Measurements from ENCODE around the gene MRO. TPM values are rescaled to one million over a fixed set of nuclear protein-coding genes. Genes with fewer than 3 reads are reported as not detected.

MRO gene
- total RNA-seq, 1 donor from 2014 or later, result 0.18 TPM

GRCh38 chr18:50832754-50833153 lies 12.9 kb upstream of the MRO start:
- peaks cover 2% of the 10 kb centered on the region for H3K27me3 Mint-ChIP-seq (ENCODE audit: low read depth, unreplicated experiment)
- H3K36me3 Mint-ChIP-seq (ENCODE audit: low read depth, unreplicated experiment), result no peaks in the 10 kb centered on the region
- H3K4me1 ChIP-seq (ENCODE audit: insufficient read depth, low read length), result peaks cover 4% of the 10 kb centered on the region
- no peak for FAIRE-seq
- DNase-seq (ENCODE audit: low read depth), result no peak
- H3K4me2 ChIP-seq (ENCODE audit: low read length), result no peak overlapping the region
- no peak overlapping the region for H3K9ac ChIP-seq (ENCODE audit: low read length)
- H3K9me3 ChIP-seq (ENCODE audit: insufficient read depth, low read depth, low read length), result no peaks in the 10 kb centered on the region
- no peaks in the 10 kb centered on the region for H4K20me1 ChIP-seq (ENCODE audit: insufficient read depth, low read length)
- no peaks in the 10 kb centered on the region for H3K36me3 ChIP-seq (ENCODE audit: insufficient read depth, low read length)
- peaks cover 4% of the 10 kb centered on the region for H3K4me1 Mint-ChIP-seq (ENCODE audit: low read depth, unreplicated experiment)
- no peak overlapping the region for H3K27ac Mint-ChIP-seq (ENCODE audit: unreplicated experiment)
- no peak overlapping the region for H3K27ac ChIP-seq (ENCODE audit: low read depth, low read length)
- no peaks in the 10 kb centered on the region for H3K27me3 ChIP-seq (ENCODE audit: insufficient read depth, low read length)
- no peaks in the 10 kb centered on the region for H3K79me2 ChIP-seq (ENCODE audit: insufficient read depth, low read length)
- no peak overlapping the region for H2AFZ ChIP-seq (ENCODE audit: low read depth, low read length)
- no peak overlapping the region for H3K4me3 ChIP-seq (ENCODE audit: insufficient read depth, low read depth, low read length)
- no peak for TF ChIP-seq CTCF (IDR thresholded peaks at IDR 0.05; ENCODE audit: insufficient read depth, low read depth, low read length)
- TF ChIP-seq EZH2 (IDR thresholded peaks at IDR 0.05; ENCODE audit: insufficient read depth, low read length), result no peak
- no peak overlapping the region for H3K4me3 Mint-ChIP-seq (ENCODE audit: unreplicated experiment)
- H3K9me3 Mint-ChIP-seq (ENCODE audit: unreplicated experiment), result peaks cover 2% of the 10 kb centered on the region

GRCh38 chr18:50830544-50830943 lies 10.7 kb upstream of the MRO start:
- H3K79me2 ChIP-seq (ENCODE audit: insufficient read depth, low read length), result no peaks in the 10 kb centered on the region
- H3K9me3 ChIP-seq (ENCODE audit: insufficient read depth, low read depth, low read length), result no peaks in the 10 kb centered on the region
- FAIRE-seq, result no peak
- Mint-ChIP-seq H3K27ac (ENCODE audit: unreplicated experiment) (no peak overlapping the region), H3K4me3 (ENCODE audit: unreplicated experiment) (no peak overlapping the region), H3K36me3 (ENCODE audit: low read depth, unreplicated experiment) (no peaks in the 10 kb centered on the region), H3K4me1 (ENCODE audit: low read depth, unreplicated experiment) (no peaks in the 10 kb centered on the region), H3K9me3 (ENCODE audit: unreplicated experiment) (peaks cover 2% of the 10 kb centered on the region), H3K27me3 (ENCODE audit: low read depth, unreplicated experiment) (peaks cover 2% of the 10 kb centered on the region)
- no peak overlapping the region for H2AFZ ChIP-seq (ENCODE audit: low read depth, low read length)
- no peaks in the 10 kb centered on the region for H3K4me1 ChIP-seq (ENCODE audit: insufficient read depth, low read length)
- H3K4me3 ChIP-seq (ENCODE audit: insufficient read depth, low read depth, low read length), result no peak overlapping the region
- H3K27me3 ChIP-seq (ENCODE audit: insufficient read depth, low read length), result no peaks in the 10 kb centered on the region
- no peaks in the 10 kb centered on the region for H4K20me1 ChIP-seq (ENCODE audit: insufficient read depth, low read length)
- no peak overlapping the region for H3K27ac ChIP-seq (ENCODE audit: low read depth, low read length)
- H3K4me2 ChIP-seq (ENCODE audit: low read length), result no peak overlapping the region
- no peaks in the 10 kb centered on the region for H3K36me3 ChIP-seq (ENCODE audit: insufficient read depth, low read length)
- no peak overlapping the region for H3K9ac ChIP-seq (ENCODE audit: low read length)
- TF ChIP-seq CTCF (IDR thresholded peaks at IDR 0.05; ENCODE audit: insufficient read depth, low read depth, low read length) (no peak), EZH2 (IDR thresholded peaks at IDR 0.05; ENCODE audit: insufficient read depth, low read length) (no peak)
- DNase-seq (ENCODE audit: low read depth), result no peak

- Mint-ChIP-seq H3K27ac (ENCODE audit: unreplicated experiment) (no peak overlapping the region), H3K27me3 (ENCODE audit: low read depth, unreplicated experiment) (peaks cover 2% of the 10 kb centered on the region), H3K36me3 (ENCODE audit: low read depth, unreplicated experiment) (no peaks in the 10 kb centered on the region), H3K9me3 (ENCODE audit: unreplicated experiment) (peaks cover 2% of the 10 kb centered on the region), H3K4me1 (ENCODE audit: low read depth, unreplicated experiment) (no peaks in the 10 kb centered on the region), H3K4me3 (ENCODE audit: unreplicated experiment) (no peak overlapping the region)
- no peaks in the 10 kb centered on the region for H3K9me3 ChIP-seq (ENCODE audit: insufficient read depth, low read depth, low read length)
- DNase-seq (ENCODE audit: low read depth) (no peak), FAIRE-seq (no peak)
- H3K36me3 ChIP-seq (ENCODE audit: insufficient read depth, low read length), result no peaks in the 10 kb centered on the region
- no peaks in the 10 kb centered on the region for H4K20me1 ChIP-seq (ENCODE audit: insufficient read depth, low read length)
- H2AFZ ChIP-seq (ENCODE audit: low read depth, low read length), result no peak overlapping the region
- no peaks in the 10 kb centered on the region for H3K4me1 ChIP-seq (ENCODE audit: insufficient read depth, low read length)
- no peak overlapping the region for H3K4me2 ChIP-seq (ENCODE audit: low read length)
- H3K27me3 ChIP-seq (ENCODE audit: insufficient read depth, low read length), result no peaks in the 10 kb centered on the region
- no peak overlapping the region for H3K4me3 ChIP-seq (ENCODE audit: insufficient read depth, low read depth, low read length)
- no peak overlapping the region for H3K27ac ChIP-seq (ENCODE audit: low read depth, low read length)
- H3K79me2 ChIP-seq (ENCODE audit: insufficient read depth, low read length), result no peaks in the 10 kb centered on the region
- no peak overlapping the region for H3K9ac ChIP-seq (ENCODE audit: low read length)
- TF ChIP-seq EZH2 (IDR thresholded peaks at IDR 0.05; ENCODE audit: insufficient read depth, low read length), result no peak
- TF ChIP-seq CTCF (IDR thresholded peaks at IDR 0.05; ENCODE audit: insufficient read depth, low read depth, low read length), result no peak
These were observed 9.8 kb upstream of the MRO start for GRCh38 chr18:50829644-50830043.

Measured in astrocyte (in vitro differentiated cells and primary cell).